ENCODE measurements around the gene CERS4.

GRCh38 chr19:8302357-8302691 lies 93.2 kb downstream of the CERS4 start:
- TF ChIP-seq POLR2A (IDR thresholded peaks at IDR 0.05; ENCODE audit: low read length) (no peak), GATA1 (IDR thresholded peaks at IDR 0.05; ENCODE audit: low read depth, low read length) (no peak)
